Activated CD8-positive, alpha-beta memory T cell treated with anti-CD3 and anti-CD28 coated beads, Interleukin-2, amount 50 U/mL, for 1 hour (primary cell): ENCODE results near the gene LZTFL1.

Experiments
- DNase-seq: peaks from one replicate; pipeline ENCODE4 v3.0.0-alpha.2; 2020; ENCODE audit errors: extremely low read depth

The LZTFL1 gene

DNA sequence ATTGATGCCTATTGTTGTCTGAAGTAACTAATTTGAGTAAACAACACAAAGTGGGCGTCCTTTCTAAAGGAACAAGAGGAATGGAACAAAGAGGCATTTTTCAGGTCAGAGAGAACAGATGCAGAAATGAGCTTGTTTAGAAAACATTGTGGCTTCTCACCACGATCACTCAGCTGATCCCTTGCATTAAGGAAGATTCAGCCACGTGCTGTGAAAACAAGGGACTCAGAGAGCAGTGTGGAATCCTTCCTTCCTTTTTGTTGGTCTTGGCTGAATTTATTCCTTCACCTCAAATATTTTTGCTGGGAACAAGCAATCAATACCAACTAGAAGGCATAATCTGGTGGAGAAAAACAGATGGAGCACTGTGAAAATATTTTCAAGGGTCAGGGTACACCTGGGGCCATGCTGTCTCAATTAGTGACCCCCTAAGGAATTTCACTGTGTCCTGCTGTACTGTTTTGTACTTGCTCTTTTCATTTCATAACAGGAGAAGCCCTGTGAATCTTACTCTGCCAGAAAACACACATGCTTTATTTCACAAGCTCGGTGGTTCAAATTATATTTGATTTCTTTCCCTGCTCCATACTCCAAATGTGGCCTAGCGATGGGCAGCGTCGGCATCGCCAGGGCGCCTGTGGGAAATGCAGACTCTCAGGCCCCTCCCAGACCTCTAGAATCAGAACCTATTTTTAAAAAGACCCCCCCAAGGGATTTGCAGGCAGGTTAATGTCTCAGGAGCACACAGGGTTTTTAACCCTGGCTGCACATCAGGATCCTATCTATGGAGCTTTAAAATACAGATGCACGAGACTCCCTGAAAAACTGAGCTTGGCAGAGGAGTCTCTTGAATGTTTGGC, 34.0 kb downstream of the LZTFL1 start:
- DNase-seq, result no peak

GRCh38 chr3:45807133-45807532, 34.8 kb downstream of the LZTFL1 start:
- no peak for DNase-seq

- no peak for DNase-seq
Measured at GRCh38 chr3:45806072-45806471, 35.8 kb downstream of the LZTFL1 start.

GRCh38 chr3:45803252-45803935, 38.5 kb downstream of the LZTFL1 start:
- DNase-seq, result no peak

GRCh38 chr3:45802146-45802545, 39.8 kb downstream of the LZTFL1 start:
- DNase-seq, result no peak

GRCh38 chr3:45800611-45801010, 41.3 kb downstream of the LZTFL1 start:
- DNase-seq, result no peak

- no peak for DNase-seq
Measured at GRCh38 chr3:45799586-45799985, 42.3 kb downstream of the LZTFL1 start.

- no peak for DNase-seq
Measured at GRCh38 chr3:45798034-45798433, 43.9 kb downstream of the LZTFL1 start.

DNA sequence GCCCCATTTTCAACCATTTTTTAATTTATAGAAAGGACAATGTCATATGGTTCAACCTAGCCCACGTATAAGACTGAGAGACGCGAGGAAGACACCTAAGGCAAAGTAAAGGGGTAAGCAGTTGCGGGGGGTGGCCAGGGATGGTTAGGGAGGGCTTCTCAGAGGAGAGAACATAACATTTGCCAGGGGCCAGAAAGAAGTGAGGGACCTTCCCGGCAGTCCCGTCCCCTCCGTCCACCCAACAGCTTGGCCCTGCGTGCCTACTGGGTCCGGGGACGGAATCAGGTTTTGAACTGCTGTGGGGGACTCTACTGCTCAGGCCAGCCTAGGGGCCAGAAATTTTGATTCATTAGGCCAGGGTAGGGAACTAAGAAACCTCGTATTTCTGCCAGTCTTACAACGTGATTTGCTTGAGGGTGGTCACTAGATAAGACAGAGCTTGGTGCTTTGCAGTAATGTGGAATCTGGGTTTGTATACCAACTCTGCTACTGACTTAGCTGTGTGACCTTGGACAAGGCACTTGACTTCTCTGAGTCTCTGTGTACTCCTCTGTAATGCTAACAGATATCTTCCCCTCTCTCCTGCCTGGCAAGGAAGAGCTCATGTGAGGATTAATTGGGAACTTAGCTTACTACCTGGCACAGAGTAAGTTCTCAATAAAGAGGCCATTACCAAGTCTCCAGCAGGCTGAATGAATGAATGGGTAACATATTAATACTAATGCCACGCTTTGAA, 44.8 kb downstream of the LZTFL1 start:
- no peak for DNase-seq

DNA sequence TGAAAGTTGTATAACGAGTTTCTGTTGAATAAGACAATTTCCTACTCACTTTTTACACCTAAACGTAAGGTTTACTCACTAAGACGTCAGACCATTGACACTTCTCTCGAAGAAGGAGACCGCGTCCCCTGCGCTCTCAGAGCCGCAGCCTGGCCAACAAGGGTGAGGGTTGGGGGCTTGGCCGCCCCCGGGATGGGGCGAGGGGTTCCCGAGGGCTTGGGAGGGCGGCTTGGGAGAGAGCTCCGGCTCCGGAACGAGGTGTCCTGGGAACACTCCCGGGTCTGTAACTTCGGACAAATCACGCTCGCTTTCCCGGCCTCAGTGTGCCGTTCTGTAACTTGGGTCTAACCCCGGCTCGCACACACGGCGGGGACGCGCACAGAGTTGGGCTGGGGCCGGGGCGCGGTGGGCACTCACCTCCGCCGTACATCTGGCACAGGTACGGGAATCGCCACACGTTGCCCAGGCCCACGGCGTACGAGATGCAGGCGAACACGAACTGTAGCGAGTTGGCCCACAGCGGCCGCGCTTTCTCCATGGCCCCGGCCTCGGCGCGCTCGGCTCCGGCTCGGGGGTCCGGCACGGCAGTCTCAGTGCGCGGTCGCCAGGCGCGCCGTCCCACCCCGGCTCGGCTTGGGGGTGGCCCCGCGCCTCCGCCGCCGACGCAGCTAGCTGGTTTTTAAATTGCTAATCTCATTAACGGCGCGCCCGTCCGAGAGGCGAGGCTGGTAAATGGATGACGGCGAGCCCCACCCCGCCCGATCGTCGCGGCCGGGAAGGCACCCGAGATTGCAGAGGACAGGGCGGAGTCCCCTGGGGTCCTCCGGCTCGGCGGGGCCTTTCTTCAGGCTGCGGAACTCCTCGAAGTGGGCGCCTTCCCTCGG, 45.8 kb downstream of the LZTFL1 start, which contains the start of gene SLC6A20:
Gene SLC6A20, minus strand, starts transcription at position 655 of the 884 bp plus-strand sequence. Its CDS starts 117 bp downstream, at position 538.
- no peak for DNase-seq

DNA sequence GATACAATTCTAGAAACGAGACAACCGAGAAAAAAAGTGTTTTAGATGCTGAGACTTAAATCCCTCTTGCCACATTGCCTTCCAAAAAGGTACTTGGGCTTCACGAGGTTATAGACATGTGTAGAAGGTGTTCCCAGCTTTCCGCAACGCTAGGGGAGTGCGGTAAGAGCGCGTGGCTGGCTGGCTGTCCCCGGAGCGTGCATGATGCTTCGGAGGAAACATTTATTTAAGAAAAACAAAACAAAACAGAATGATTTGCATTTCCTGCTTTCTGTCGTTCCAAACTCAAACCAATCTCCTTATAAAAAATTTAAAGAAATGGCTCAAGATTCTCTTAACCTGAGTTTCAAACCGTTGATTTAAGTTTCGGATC, 46.4 kb downstream of the LZTFL1 start:
- no peak for DNase-seq

- no peak for DNase-seq
Measured at GRCh38 chr3:45794660-45795059, 47.3 kb downstream of the LZTFL1 start.

GRCh38 chr3:45794177-45794560, 47.8 kb downstream of the LZTFL1 start:
- no peak for DNase-seq

DNA sequence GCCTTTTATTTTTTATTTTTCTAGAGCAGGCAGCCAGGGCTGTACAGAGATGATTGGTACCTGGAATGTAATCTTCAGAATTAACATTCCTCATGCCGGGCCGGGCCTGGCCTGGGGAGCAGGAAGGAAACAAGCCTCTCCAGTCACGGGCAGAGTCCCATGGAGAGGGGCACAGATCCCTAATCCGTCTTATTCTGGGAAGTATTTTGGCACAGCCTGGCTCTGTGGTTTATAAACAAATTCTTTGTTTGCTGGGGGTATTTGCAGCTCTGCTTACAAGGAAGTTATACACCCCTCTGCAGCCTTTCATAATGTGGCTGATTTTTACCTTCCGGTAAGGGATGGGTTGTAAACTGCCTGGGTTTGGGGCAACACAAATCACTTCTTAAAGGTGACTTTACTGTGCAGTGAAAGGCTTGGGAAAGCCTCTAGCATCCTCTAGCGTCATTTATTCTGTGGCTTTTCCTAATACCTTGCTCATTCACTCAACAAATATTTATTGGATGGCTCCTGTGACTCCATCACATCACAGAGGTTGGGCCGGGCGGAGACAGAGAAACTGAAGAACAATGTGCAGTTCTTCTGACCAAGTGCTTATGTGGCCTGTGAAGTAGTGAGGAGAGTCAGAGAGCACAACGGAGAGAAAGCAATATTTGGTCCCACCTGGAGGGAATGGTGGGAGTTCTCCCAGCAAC, 48.3 kb downstream of the LZTFL1 start:
- no peak for DNase-seq

GRCh38 chr3:45792516-45793172, 49.3 kb downstream of the LZTFL1 start:
- no peak for DNase-seq

- no peak for DNase-seq
Measured at GRCh38 chr3:45792036-45792435, 49.9 kb downstream of the LZTFL1 start.

DNA sequence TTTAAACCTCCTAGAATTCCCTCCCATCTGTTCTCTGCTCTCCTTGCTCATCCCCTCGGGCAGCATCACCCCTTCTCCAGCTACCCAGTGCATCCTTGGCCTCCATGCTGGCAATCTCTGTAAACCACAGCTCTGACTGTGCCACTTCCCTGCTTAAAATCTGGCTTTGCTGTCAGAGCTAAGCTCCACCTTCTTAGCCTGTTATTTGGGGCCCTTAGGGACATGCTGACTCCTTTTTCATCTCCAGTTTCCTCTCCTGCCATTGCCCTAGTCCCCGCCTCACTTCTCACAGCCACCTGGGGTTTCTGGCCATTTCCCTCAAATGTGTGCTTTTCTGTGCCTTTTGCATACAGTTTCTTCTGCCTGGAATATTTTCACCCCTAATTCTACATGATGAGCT, 51.3 kb downstream of the LZTFL1 start:
- DNase-seq, result no peak

- no peak for DNase-seq
Measured at GRCh38 chr3:45789235-45789812, 52.6 kb downstream of the LZTFL1 start.

GRCh38 chr3:45787551-45787950, 54.4 kb downstream of the LZTFL1 start:
- DNase-seq, result no peak
